AG08395 (cell line): ENCODE results near the gene NPIPA5.
"Not testable (repeated sequence)": the region's sequence is repeated elsewhere in the genome, so short reads cannot be mapped to it uniquely, and the experiment has no call there.

Experiments used
- DNase-seq: peaks from one replicate; pipeline ENCODE4 v3.0.0; 2012; ENCODE audit warnings: mixed read lengths, low spot score

The NPIPA5 gene

GRCh38 chr16:15389916-15390315, 11.8 kb upstream of the NPIPA5 start:
- DNase-seq, result not testable (repeated sequence)

- not testable (repeated sequence) for DNase-seq
Measured at GRCh38 chr16:15388060-15388459, 10.0 kb upstream of the NPIPA5 start.

GRCh38 chr16:15382810-15383209, 4.7 kb upstream of the NPIPA5 start:
- not testable (repeated sequence) for DNase-seq

GRCh38 chr16:15357495-15357894, 20.6 kb downstream of the NPIPA5 start:
- DNase-seq, result not testable (repeated sequence)

- DNase-seq, result not testable (repeated sequence)
Measured at GRCh38 chr16:15354846-15355245, 23.2 kb downstream of the NPIPA5 start.

- not testable (repeated sequence) for DNase-seq
Measured at GRCh38 chr16:15352852-15353251, 25.2 kb downstream of the NPIPA5 start.

- DNase-seq, result not testable (repeated sequence)
Measured at GRCh38 chr16:15351745-15352144, 26.3 kb downstream of the NPIPA5 start.

- not testable (repeated sequence) for DNase-seq
Measured at GRCh38 chr16:15351251-15351650, 26.8 kb downstream of the NPIPA5 start.

- DNase-seq, result not testable (repeated sequence)
Measured at GRCh38 chr16:15348721-15349120, 29.4 kb downstream of the NPIPA5 start.

- DNase-seq, result not testable (repeated sequence)
Measured at GRCh38 chr16:15342337-15342736, 35.8 kb downstream of the NPIPA5 start.

GRCh38 chr16:15338986-15339385, 39.1 kb downstream of the NPIPA5 start:
- not testable (repeated sequence) for DNase-seq

GRCh38 chr16:15337974-15338605, 40.0 kb downstream of the NPIPA5 start:
- not testable (repeated sequence) for DNase-seq

- DNase-seq, result not testable (repeated sequence)
Measured at GRCh38 chr16:15335609-15336008, 42.5 kb downstream of the NPIPA5 start.

- DNase-seq, result not testable (repeated sequence)
Measured at GRCh38 chr16:15333969-15334368, 44.1 kb downstream of the NPIPA5 start.

GRCh38 chr16:15330978-15331377, 47.1 kb downstream of the NPIPA5 start:
- DNase-seq, result not testable (repeated sequence)

- DNase-seq, result not testable (repeated sequence)
Measured at GRCh38 chr16:15324954-15325353, 53.1 kb downstream of the NPIPA5 start.

- not testable (repeated sequence) for DNase-seq
Measured at GRCh38 chr16:15323373-15323772, 54.7 kb downstream of the NPIPA5 start.

- DNase-seq, result not testable (repeated sequence)
Measured at GRCh38 chr16:15321221-15321620, 56.9 kb downstream of the NPIPA5 start.

GRCh38 chr16:15314562-15314961, 63.5 kb downstream of the NPIPA5 start:
- DNase-seq, result not testable (repeated sequence)
